Heart left ventricle (tissue), 13 donors: ENCODE results near the gene ACADVL.

Experiments used
- POLR2A ChIP-seq, 2 donors: fragments of 450-650 bp; IDR thresholded peaks; one replicate each; pipeline ENCODE4 v1.6.1; 2017; ENCODE audit warnings: antibody characterized with exemption in 2 of 2, mild to moderate bottlenecking in 2 of 2, moderate library complexity in 2 of 2
- TF ChIP-seq, protein P1 (sequence below), 12 donors: fragments of 200-600 bp; sonication (generic) in 4 of 12; IDR thresholded peaks; one replicate each; pipeline versions ENCODE4 v1.5.0 to v1.8.0; 2018 to 2022; ENCODE audit warnings: antibody characterized with exemption in 12 of 12, mild to moderate bottlenecking in 5 of 12
- donor health status: ischemic (EF 13 %, LVEDD 7.1; RV severe dilation, severe dysfunction).
- donor health status: DM: no; HTN: yes; CAD: no.
- donor health status: DM: no; HTN: no; CAD: no.
- donor health status: ischemic (EF 25% LVEDD 6.9; RV normal size, moderate dysfunction).
- donor health status: ischemic (EF 25% LVEDD 5.7; RV mildly dilated, moderate dysfunction).
- donor health status: ischemic (EF 35%, LVEDD 5.7; RV mildly dilated, moderate dysfunction).
- donor health status: nonischemic (EF 11% LVEDD 7.7; RV severe dilation, severe dysfunction).
- donor health status: DM: yes; HTN: yes; CAD: no.
- donor health status: PGD.
- donor health status: ischemic (EF 29% LVEDD 5.4; RV normal size, mild dysfunction).
- donor health status: nonischemic (EF 23%, LVEDD 6.1; RV moderate dilation, normal function).

DNA sequence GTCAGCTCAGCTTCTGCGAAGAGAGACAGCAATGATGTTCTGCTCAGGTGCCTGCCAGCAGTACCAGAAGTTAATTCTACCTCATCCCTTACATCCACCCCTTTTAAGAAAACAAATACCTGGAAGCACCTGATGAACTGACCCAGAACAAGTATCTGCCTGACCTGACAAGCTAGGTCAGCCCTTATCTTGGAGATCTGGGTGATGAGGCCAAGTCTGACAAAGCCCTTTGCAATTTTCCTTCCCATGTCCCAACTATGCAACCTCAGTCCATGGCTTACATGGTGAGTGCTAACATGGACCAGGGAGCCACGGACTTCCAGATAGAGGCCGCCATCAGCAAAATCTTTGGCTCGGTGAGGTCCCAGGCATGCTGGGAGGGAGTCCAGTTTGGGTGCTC, 3.6 kb downstream of the ACADVL start:
- TF ChIP-seq POLR2A (IDR thresholded peaks at IDR 0.05): no peak
- TF ChIP-seq, protein P1, sequence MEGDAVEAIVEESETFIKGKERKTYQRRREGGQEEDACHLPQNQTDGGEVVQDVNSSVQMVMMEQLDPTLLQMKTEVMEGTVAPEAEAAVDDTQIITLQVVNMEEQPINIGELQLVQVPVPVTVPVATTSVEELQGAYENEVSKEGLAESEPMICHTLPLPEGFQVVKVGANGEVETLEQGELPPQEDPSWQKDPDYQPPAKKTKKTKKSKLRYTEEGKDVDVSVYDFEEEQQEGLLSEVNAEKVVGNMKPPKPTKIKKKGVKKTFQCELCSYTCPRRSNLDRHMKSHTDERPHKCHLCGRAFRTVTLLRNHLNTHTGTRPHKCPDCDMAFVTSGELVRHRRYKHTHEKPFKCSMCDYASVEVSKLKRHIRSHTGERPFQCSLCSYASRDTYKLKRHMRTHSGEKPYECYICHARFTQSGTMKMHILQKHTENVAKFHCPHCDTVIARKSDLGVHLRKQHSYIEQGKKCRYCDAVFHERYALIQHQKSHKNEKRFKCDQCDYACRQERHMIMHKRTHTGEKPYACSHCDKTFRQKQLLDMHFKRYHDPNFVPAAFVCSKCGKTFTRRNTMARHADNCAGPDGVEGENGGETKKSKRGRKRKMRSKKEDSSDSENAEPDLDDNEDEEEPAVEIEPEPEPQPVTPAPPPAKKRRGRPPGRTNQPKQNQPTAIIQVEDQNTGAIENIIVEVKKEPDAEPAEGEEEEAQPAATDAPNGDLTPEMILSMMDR (IDR thresholded peaks at IDR 0.05): no peak
